GM18909 (cell line): ENCODE data around the gene IGFBP7.

Experiments used
- ATAC-seq: cut with Tn5 transposase; IDR thresholded peaks from one replicate; pipeline ENCODE4 v1.9.1; 2021; ENCODE audit warnings: mild to moderate bottlenecking; ENCODE audit not compliant: unreplicated experiment, poor library complexity

Gene IGFBP7

DNA sequence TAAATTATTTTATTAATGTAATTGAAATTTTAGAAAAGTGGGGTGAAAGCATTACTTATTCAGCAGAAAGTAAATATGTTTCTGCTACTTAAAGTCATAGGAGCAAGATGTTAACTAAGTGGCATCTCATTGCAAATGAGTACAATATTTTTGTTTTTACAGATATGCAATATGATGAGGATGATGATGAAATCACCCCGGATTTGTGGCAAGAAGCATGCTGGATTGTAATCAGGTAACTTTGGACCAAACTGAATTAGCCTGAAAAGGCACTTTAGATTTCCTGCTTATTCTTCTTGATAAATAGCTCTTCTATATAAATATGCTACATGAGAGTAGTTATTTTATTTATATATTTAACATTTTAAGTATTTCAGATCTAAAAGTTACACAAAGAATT, 124.0 kb downstream of the IGFBP7 start:
- no peak for ATAC-seq

DNA sequence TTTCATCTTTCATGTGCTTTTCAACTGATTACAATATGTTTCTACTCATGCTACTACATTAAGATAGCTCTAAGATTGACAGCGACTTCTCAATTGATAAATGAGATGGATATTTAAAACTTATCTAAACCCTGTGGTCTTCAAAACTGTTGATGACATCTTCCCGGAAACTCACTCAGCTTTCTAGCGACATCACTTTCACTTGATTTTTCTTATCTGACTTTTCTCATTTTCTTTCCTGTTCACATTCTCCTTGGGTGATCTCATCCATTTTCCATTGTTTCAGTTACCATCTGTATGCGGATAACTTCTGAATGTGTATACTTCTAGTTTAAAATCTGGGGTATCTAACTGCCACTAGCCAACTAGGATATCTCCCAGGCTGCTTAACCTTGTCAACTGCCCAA, 128.4 kb downstream of the IGFBP7 start:
- ATAC-seq, result no peak
